Measurements from ENCODE around the gene ANG. TPM values are rescaled to one million over a fixed set of nuclear protein-coding genes. Genes with fewer than 3 reads are reported as not detected.

The ANG gene
- total and polyA plus RNA-seq, 2 of the 8 experiments (the other 6 are each of a cell fraction or from before 2014, with no cell fraction given), result 2.2 to 4.6 TPM

DNA sequence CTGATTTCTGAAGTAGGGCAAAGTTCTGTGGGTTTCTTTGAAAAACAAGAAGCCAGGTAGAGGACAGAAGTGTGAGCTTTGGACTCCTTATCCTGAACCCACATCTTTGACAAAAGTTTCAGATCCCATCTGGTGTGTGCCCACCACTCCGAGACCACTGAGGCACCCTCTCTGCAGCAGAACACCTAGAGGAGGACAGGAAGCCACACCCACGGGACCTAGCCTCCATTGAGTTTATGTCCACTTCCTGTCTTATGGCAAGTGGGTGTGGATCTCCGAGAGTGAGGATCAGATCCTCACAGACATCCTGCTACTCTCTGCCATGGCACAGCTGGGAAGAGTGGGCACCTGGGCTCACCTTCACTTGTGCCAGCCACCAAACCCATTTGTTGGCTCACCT, 30.3 kb upstream of the ANG start (continued):
- no peak for TF ChIP-seq RNF2 (IDR thresholded peaks at IDR 0.05; ENCODE audit: borderline replicate concordance, low read depth, low read length, missing control alignments, poor library complexity, severe bottlenecking)
- TF ChIP-seq, protein P1, sequence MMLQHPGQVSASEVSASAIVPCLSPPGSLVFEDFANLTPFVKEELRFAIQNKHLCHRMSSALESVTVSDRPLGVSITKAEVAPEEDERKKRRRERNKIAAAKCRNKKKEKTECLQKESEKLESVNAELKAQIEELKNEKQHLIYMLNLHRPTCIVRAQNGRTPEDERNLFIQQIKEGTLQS (IDR thresholded peaks at IDR 0.05; ENCODE audit: insufficient read depth, low read depth, low read length), result no peak
- TF ChIP-seq SIRT6 (IDR thresholded peaks at IDR 0.05; ENCODE audit: low read length), result no peak
